HUES48 (cell line): Measurements from ENCODE around the gene NCAPH2.

ENCODE experiments used
- H3K27ac ChIP-seq: one replicate; pipeline ENCODE4 v1.7.0; 2013; ENCODE audit warnings: low read depth, low read length, inconsistent platforms
- H3K27me3 ChIP-seq: 2 replicates; pipeline ENCODE4 v1.6.1; 2013; ENCODE audit warnings: mild to moderate bottlenecking, low read length; ENCODE audit not compliant: control insufficient read depth, insufficient read depth
- H3K36me3 ChIP-seq: 2 replicates; pipeline ENCODE4 v1.6.1; 2013; ENCODE audit warnings: low read length; ENCODE audit not compliant: control insufficient read depth, insufficient read depth
- H3K4me1 ChIP-seq: 2 replicates; pipeline ENCODE4 v1.6.1; 2013; ENCODE audit warnings: mild to moderate bottlenecking, low read length; ENCODE audit not compliant: control insufficient read depth, insufficient read depth
- H3K4me3 ChIP-seq: 2 replicates; pipeline ENCODE4 v1.5.1; 2013; ENCODE audit warnings: mild to moderate bottlenecking, low read depth, low read length
- H3K9ac ChIP-seq: 2 replicates; pipeline ENCODE4 v1.6.1; 2013; ENCODE audit warnings: mild to moderate bottlenecking, low read depth, low read length, moderate library complexity
- H3K9me3 ChIP-seq: 2 replicates; pipeline ENCODE4 v1.6.1; 2013; ENCODE audit warnings: low read length; ENCODE audit not compliant: control insufficient read depth, insufficient read depth

Gene NCAPH2

GRCh38 chr22:50562523-50563412 is 54.7 kb downstream of the NCAPH2 start, which contains the start of gene SYCE3:
Gene SYCE3 (minus strand): TSS chr22:50562919. CDS start chr22:50556405, 6,514 bp downstream.
- no peak within 1 kb of the TSS; the same call in 1 of the 2 replicates for H3K9ac ChIP-seq
- no peak within 1 kb of the TSS for H3K27ac ChIP-seq
- no peaks in the 10 kb centered on the region for H3K9me3 ChIP-seq
- peak within 1 kb of the TSS; percentile 96 for H3K4me3 ChIP-seq
- no peaks in the 10 kb centered on the region for H3K4me1 ChIP-seq
- peaks cover 3% of the 10 kb centered on the region; the same call in 1 of the 2 replicates for H3K36me3 ChIP-seq
- H3K27me3 ChIP-seq, result peaks cover 7% of the 10 kb centered on the region; the same call in 1 of the 2 replicates

DNA sequence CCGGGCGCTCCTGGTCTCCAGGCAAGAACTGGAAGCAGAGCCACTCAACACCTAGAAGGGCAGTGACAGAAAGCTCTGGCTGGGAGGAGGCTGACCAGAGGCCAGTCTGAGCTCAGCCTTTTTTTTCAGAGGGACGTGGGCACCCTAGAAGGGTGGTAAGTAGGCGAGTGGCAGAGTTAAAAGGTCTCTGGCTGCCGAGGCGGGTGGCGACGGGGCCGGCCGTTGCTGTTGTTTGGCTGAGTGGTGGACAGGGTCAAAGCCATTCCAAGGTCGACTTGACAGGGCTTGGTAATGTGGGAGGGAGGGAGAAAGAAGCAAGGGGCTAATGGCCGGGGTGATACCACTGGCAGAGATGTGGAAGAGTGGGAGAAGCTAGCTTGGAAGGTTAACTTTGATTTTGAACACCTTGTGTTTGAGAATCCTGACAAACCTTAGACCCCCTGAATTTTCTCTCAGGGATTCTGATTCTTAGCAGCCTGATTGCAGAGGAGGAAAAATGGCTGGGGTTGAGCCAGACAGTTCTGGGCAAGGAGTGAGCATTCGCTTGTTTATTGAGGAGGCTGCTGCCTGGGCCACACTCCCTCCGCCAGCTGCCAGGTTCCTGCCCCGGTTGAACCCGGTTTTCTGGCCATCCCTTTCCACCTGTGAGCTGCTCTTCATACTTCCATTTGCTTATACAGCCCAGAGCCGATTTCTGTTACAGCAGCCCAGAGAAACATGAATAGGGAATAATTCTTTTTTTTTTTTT is 55.6 kb downstream of the NCAPH2 start:
- Histone ChIP-seq H3K9ac (no peak overlapping the region; the same call in 1 of the 2 replicates), H3K4me3 (peak overlapping the region; percentile 96), H3K36me3 (peaks cover 9% of the 10 kb centered on the region), H3K4me1 (no peaks in the 10 kb centered on the region), H3K27ac (no peak overlapping the region), H3K27me3 (peaks cover 7% of the 10 kb centered on the region; the same call in 1 of the 2 replicates), H3K9me3 (no peaks in the 10 kb centered on the region)

DNA sequence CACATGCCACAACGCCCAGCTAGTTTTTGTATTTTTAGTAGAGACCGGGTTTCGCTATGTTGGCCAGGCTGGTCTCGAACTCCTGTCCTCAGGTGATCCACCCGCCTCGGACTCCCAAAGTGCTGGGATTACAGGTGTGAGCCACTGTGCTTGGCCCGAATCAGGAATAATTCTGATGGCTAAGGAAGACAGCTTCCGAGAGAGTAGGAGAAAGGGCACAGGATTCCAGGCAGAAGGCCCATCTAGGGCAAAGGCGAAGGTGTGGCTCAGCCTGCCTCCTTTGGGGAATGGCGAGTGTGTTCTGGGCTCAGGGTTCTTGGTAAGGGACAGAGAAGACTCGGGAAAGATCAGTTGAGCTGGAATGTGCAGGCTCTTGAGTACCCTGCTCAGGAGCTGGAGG is 56.3 kb downstream of the NCAPH2 start:
- peaks cover 7% of the 10 kb centered on the region; the same call in 1 of the 2 replicates for H3K27me3 ChIP-seq
- H3K4me1 ChIP-seq, result no peaks in the 10 kb centered on the region
- no peaks in the 10 kb centered on the region for H3K9me3 ChIP-seq

DNA sequence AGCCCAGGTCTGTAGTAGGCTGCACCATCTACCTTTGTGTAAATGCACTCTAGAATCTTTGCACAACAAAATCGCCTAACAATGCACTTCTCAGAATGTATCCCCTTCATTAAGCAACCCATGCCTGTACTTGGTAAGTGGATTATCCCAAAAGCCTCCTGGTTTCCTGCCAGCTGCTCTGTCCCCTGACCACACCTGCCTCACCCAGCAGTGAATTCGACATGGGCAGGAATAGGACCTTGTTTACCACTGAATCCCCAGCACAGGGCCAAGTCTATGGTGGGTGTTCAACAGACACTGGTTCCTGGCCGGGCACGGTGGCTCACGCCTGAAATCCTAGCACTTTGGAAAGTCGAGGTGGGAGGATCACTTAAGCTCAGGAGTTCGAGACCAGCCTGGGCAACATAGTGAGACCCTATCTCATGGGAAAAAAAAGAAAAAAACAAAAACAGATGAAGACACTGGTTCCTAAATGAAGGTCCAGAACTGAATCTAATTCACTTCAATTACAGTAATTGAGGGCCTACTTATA is 59.8 kb downstream of the NCAPH2 start:
- H3K9ac ChIP-seq, result no peak overlapping the region
- H3K9me3 ChIP-seq, result no peaks in the 10 kb centered on the region
- peaks cover 51% of the 10 kb centered on the region for H3K36me3 ChIP-seq
- no peak overlapping the region for H3K27ac ChIP-seq
- no peaks in the 10 kb centered on the region for H3K4me1 ChIP-seq
- H3K27me3 ChIP-seq, result peaks cover 7% of the 10 kb centered on the region; the same call in 1 of the 2 replicates
- H3K4me3 ChIP-seq, result no peak overlapping the region

More for the DNA sequence above, 56.3 kb downstream of the NCAPH2 start:
- Histone ChIP-seq H3K27ac (no peak overlapping the region), H3K9ac (no peak overlapping the region), H3K36me3 (peaks cover 16% of the 10 kb centered on the region), H3K4me3 (no peak overlapping the region)

DNA sequence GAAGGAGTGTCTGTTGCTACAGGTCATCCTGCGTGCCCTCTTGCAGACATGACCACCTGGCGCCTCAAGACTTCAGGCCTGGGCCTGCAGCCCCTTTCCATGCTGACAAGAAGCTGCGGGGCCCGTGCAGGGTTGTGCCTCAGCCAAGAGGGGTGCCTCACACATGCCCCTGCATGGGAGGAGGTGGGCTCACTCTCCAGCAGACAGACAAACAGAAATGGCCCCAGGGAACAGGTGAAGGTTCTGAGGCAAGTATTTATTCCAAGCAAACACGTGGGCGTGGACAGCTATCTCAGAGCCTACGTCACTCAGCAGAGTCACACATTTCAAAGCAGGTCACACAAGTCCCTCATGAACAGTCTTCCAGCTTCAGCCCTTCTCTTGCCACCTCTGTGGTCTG is 60.6 kb downstream of the NCAPH2 start:
- H3K9ac ChIP-seq, result no peak overlapping the region
- no peak overlapping the region for H3K27ac ChIP-seq
- no peaks in the 10 kb centered on the region for H3K4me1 ChIP-seq
- peaks cover 3% of the 10 kb centered on the region; the same call in 1 of the 2 replicates for H3K27me3 ChIP-seq
- no peak overlapping the region for H3K4me3 ChIP-seq
- peaks cover 59% of the 10 kb centered on the region for H3K36me3 ChIP-seq
- H3K9me3 ChIP-seq, result no peaks in the 10 kb centered on the region

- H3K4me1 ChIP-seq, result no peaks in the 10 kb centered on the region
- H3K9ac ChIP-seq, result no peak overlapping the region
- no peaks in the 10 kb centered on the region for H3K27me3 ChIP-seq
- peaks cover 63% of the 10 kb centered on the region for H3K36me3 ChIP-seq
- H3K27ac ChIP-seq, result no peak overlapping the region
- H3K9me3 ChIP-seq, result no peaks in the 10 kb centered on the region
- no peak overlapping the region for H3K4me3 ChIP-seq
Observed at GRCh38 chr22:50569041-50569459, 61.0 kb downstream of the NCAPH2 start.

DNA sequence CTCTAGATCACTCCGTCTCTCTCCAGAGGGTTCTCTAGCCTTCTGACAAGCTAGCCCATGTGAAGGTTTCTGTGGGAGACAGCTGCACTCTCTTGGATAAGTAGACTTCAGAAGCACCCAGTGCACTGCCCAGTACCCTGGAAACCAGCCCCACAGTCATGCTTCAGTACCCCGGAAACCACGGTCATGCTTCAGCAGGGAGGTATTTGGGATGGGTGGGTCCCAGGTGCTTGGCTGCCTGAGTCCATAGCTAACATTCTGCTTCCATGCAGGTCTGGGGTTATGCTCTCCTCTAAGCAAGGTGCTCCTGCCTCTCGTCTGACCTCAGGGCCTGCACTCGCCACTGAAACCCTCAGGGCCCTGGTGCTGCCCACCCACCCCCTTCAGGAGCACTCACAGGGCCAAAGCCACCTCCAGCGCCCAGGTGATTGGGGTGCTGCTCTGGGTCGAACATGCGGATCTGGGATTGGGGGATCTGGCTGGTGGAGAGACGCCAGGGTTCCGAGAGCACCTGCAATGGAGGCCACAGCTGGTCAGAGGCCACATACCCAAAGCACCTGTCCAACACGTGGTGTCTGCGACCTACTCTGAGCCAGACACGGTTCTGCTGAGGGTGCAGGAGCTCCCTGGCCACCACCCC is 62.0 kb downstream of the NCAPH2 start:
- Histone ChIP-seq H3K4me3 (no peak overlapping the region), H3K9ac (no peak overlapping the region), H3K27me3 (no peaks in the 10 kb centered on the region), H3K27ac (no peak overlapping the region), H3K4me1 (no peaks in the 10 kb centered on the region), H3K9me3 (no peaks in the 10 kb centered on the region), H3K36me3 (peaks cover 70% of the 10 kb centered on the region)

DNA sequence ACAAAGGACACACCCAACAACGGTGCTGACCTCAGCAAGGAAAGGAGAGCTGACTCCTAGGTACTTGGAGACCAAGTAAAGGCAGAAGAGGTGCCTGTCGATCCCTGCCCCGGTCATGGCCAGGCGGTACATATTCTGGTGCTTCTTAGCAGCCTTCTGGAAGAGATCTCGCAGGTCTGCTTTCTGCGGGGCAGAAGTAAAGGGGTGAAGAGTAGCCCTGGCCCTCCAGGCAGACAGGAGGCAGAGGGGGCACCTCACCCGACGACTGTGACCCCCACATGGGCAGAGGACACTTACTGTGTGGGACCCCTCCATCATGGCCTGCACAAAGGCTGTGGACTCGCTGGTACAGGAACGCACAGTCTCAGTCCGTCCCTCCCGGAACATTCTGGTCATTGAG is 62.8 kb downstream of the NCAPH2 start:
- H3K27ac ChIP-seq, result no peak overlapping the region
- no peaks in the 10 kb centered on the region for H3K4me1 ChIP-seq
- H3K4me3 ChIP-seq, result no peak overlapping the region
- no peak overlapping the region for H3K9ac ChIP-seq
- H3K27me3 ChIP-seq, result no peaks in the 10 kb centered on the region
- H3K36me3 ChIP-seq, result peaks cover 78% of the 10 kb centered on the region
- H3K9me3 ChIP-seq, result no peaks in the 10 kb centered on the region

DNA sequence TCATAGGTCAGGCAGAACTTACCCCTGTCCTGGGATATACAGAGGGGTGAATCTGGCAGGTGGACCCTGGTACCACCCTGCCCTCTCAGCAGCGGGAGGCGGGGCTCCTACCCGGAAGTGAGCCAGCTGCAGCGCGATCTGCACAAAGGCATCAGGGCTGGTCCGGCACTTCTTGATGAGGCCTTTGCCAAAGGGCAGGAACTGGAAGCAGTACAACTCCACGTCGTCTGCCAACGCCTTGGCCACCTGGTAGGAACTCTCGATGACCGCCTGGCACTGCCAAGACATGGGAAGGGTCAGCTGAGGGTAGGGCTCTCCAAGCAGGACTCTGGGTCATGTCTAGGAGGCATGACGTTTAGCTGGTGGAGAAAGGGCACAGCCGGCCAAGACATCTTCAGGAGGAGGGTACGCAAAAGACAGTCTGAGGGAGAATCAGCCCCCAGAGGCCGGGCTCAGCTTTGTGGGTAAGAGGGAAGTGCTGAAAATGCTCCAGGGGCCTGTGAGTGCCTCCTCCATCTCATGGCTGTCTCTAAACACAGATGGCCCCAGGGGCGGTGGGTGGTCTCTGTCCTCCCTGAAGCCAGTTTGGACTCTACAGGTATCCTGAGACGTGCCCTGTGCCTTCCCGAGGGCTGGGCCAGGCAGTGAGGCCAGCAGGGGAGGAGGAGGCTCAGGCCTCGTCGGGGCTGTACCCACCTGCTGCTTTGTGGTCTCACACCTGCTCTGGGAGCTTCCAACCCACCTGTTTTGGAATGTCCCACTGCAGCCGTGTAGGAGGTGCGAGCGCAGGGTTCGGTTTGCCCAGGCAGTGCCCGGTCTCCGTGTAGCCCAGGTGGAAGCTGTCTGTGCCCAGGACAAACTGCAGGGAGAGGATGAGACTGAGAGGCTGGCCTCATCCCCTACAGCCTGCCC is 63.5 kb downstream of the NCAPH2 start:
- Histone ChIP-seq H3K36me3 (peaks cover 84% of the 10 kb centered on the region), H3K9me3 (no peaks in the 10 kb centered on the region), H3K4me3 (no peak overlapping the region), H3K9ac (no peak overlapping the region), H3K27me3 (no peaks in the 10 kb centered on the region), H3K4me1 (no peaks in the 10 kb centered on the region), H3K27ac (no peak overlapping the region)

GRCh38 chr22:50572965-50573364 is 64.9 kb downstream of the NCAPH2 start:
- no peaks in the 10 kb centered on the region for H3K4me1 ChIP-seq
- peaks cover 90% of the 10 kb centered on the region for H3K36me3 ChIP-seq
- no peak overlapping the region for H3K27ac ChIP-seq
- H3K9me3 ChIP-seq, result no peaks in the 10 kb centered on the region
- H3K4me3 ChIP-seq, result no peak overlapping the region
- no peak overlapping the region for H3K9ac ChIP-seq
- no peaks in the 10 kb centered on the region for H3K27me3 ChIP-seq
